HepG2 (cell line): ENCODE results near the gene ZNF28. TPM values are rescaled to one million over a fixed set of nuclear protein-coding genes. Genes with fewer than 3 reads are reported as not detected.
"Not testable (repeated sequence)": the region's sequence is repeated elsewhere in the genome, so short reads cannot be mapped to it uniquely, and the experiment has no call there.

Source experiments
- ATAC-seq: fragments of 200-7000 bp; cut with Tn5 transposase; 3 replicates; pipeline ENCODE4 v1.9.1; 2020; ENCODE audit warnings: mild to moderate bottlenecking, moderate library complexity
- BruUV-seq: library from RNA; stranded (reverse); fragments of 400-500 nt; replicated peaks from 2 replicates; lab custom pipeline; 2021; lab: Mats Ljungman, UMichigan
- CTCF ChIA-PET: fragments of 300-600 bp; formaldehyde crosslinking; extraction: SDS; loops from one replicate; lab custom pipeline; 2021; ENCODE audit warnings: low total read pairs, inconsistent platforms, low intra/inter-chr PET ratio; lab: Yijun Ruan, JAX
- POLR2A ChIA-PET: fragments of 350-600 bp; sonication (Branson Sonifier 250); formaldehyde crosslinking; loops from one replicate; lab custom pipeline; 2020; ENCODE audit warnings: antibody characterized with exemption, inconsistent platforms; lab: Yijun Ruan, JAX
- DNase-seq: peaks from one replicate; pipeline ENCODE4 v3.0.0-alpha.2; 2015; ENCODE audit warnings: low spot score
- FAIRE-seq: peaks from 3 replicates; lab custom pipeline; 2011; peaks lifted over from hg19 to GRCh38; lab: Jason Lieb, UNC
- H2AFZ ChIP-seq: one replicate; pipeline ENCODE4 v1.6.1; 2011; ENCODE audit warnings: low read length, inconsistent platforms
- H3K27ac ChIP-seq: fragments of 300-600 bp; 3 replicates; pipeline ENCODE4 v1.8.0; 2011; ENCODE audit warnings: mixed run types, mild to moderate bottlenecking, mixed read lengths, low read length, inconsistent platforms; ENCODE audit not compliant: insufficient read depth; ENCODE audit errors: extremely low read length
- H3K27me3 ChIP-seq, 2 experiments: fragments of 200-600 bp in 1 of 2; 2 replicates in 1 of 2; 3 replicates in 1 of 2; pipeline versions ENCODE4 v1.6.0 to v1.8.0; 2011; ENCODE audit warnings: low read length in 2 of 2, mild to moderate bottlenecking in 2 of 2, moderate library complexity in 2 of 2, inconsistent platforms in 1 of 2; ENCODE audit not compliant: insufficient read depth in 2 of 2, control insufficient read depth in 1 of 2
- H3K36me3 ChIP-seq, 2 experiments: fragments of 200-600 bp in 1 of 2; replicated peaks in 1 of 2; 2 replicates in 1 of 2; 3 replicates in 1 of 2; pipeline versions ENCODE4 v1.5.1 to v1.8.0; 2011; ENCODE audit warnings: low read length in 2 of 2, inconsistent platforms in 1 of 2; ENCODE audit not compliant: insufficient read depth in 2 of 2, control insufficient read depth in 1 of 2
- H3K4me1 ChIP-seq: 2 replicates; pipeline ENCODE4 v1.5.1; 2012; ENCODE audit warnings: low read length, inconsistent platforms; ENCODE audit not compliant: insufficient read depth
- H3K4me2 ChIP-seq: 2 replicates; pipeline ENCODE4 v1.6.0; 2011; ENCODE audit warnings: low read depth, low read length, inconsistent platforms
- H3K4me3 ChIP-seq, 3 experiments: fragments of 200-600 bp in 1 of 3; sonication (generic), shearing (Covaris generic) in 1 of 3; replicated peaks in 1 of 3; 2 replicates each; pipeline ENCODE4 v1.5.1; 2011 to 2016; ENCODE audit warnings: low read length in 3 of 3, inconsistent platforms in 2 of 3, low read depth in 2 of 3, mild to moderate bottlenecking in 2 of 3, control low read depth in 1 of 3, mixed read lengths in 1 of 3; ENCODE audit not compliant: insufficient read depth in 1 of 3
- H3K79me2 ChIP-seq: one replicate; pipeline ENCODE4 v1.6.1; 2011; ENCODE audit warnings: low read length, inconsistent platforms; ENCODE audit not compliant: insufficient read depth
- H3K9ac ChIP-seq: 2 replicates; pipeline ENCODE4 v1.6.0; 2011; ENCODE audit warnings: mild to moderate bottlenecking, low read depth, low read length, inconsistent platforms; ENCODE audit not compliant: insufficient read depth
- H3K9me3 ChIP-seq: 2 replicates; pipeline ENCODE4 v1.5.1; 2012; ENCODE audit warnings: mild to moderate bottlenecking, low read length
- H4K20me1 ChIP-seq: 2 replicates; pipeline ENCODE4 v1.6.0; 2011; ENCODE audit warnings: inconsistent platforms, mild to moderate bottlenecking, low read length, moderate library complexity; ENCODE audit not compliant: insufficient read depth
- EP300 ChIP-seq, 3 experiments: sonication (generic) in 1 of 3; formaldehyde crosslinking in 1 of 3; IDR thresholded peaks; 2 replicates each; pipeline versions ENCODE4 v1.5.1 to v1.6.1; 2011 to 2020; ENCODE audit warnings: low read depth in 2 of 3, low read length in 2 of 3, borderline replicate concordance in 1 of 3, improper control_type of control experiment in 1 of 3, mild to moderate bottlenecking in 1 of 3, missing genetic modification reagents in 1 of 3, moderate library complexity in 1 of 3
- ESRRA ChIP-seq: sonication (generic); formaldehyde crosslinking; IDR thresholded peaks from 2 replicates; pipeline ENCODE4 v1.5.1; 2020; ENCODE audit warnings: mild to moderate bottlenecking, low read depth, missing genetic modification reagents
- GATAD1 ChIP-seq: IDR thresholded peaks from 2 replicates; pipeline ENCODE4 v1.6.1; 2016; ENCODE audit warnings: missing genetic modification reagents, missing compliant biosample characterization
- GTF3A ChIP-seq: sonication (generic); formaldehyde crosslinking; conservative IDR thresholded peaks from 2 replicates; pipeline ENCODE4 v1.4.0; 2020; ENCODE audit warnings: mild to moderate bottlenecking, missing genetic modification reagents
- MXD4 ChIP-seq: IDR thresholded peaks from 2 replicates; pipeline ENCODE4 v1.6.1; 2016; ENCODE audit warnings: mild to moderate bottlenecking, missing biosample characterization, missing genetic modification reagents
- NKX3-1 ChIP-seq: sonication (generic); formaldehyde crosslinking; IDR thresholded peaks from 2 replicates; pipeline ENCODE4 v1.5.0; 2020; ENCODE audit warnings: missing genetic modification reagents
- NR2F6 ChIP-seq, 2 experiments: IDR thresholded peaks; 2 replicates each; pipeline ENCODE4 v1.6.1; 2016; ENCODE audit warnings: antibody characterized with exemption in 1 of 2, mild to moderate bottlenecking in 1 of 2
- PHF20 ChIP-seq: sonication (generic); formaldehyde crosslinking; IDR thresholded peaks from 2 replicates; pipeline ENCODE4 v1.5.0; 2020; ENCODE audit warnings: mild to moderate bottlenecking, missing genetic modification reagents
- SIN3A ChIP-seq: IDR thresholded peaks from 2 replicates; pipeline ENCODE4 v1.6.1; 2011; ENCODE audit warnings: low read depth, mild to moderate bottlenecking, control low read depth, low read length, borderline replicate concordance
- ZFP41 ChIP-seq: sonication (generic); formaldehyde crosslinking; IDR thresholded peaks from 2 replicates; pipeline ENCODE4 v1.4.0; 2020; ENCODE audit warnings: mild to moderate bottlenecking, missing genetic modification reagents, borderline replicate concordance
- ZKSCAN8 ChIP-seq: IDR thresholded peaks from 2 replicates; pipeline ENCODE4 v1.6.1; 2016; ENCODE audit warnings: borderline replicate concordance, missing genetic modification reagents, missing compliant biosample characterization
- ZNF34 ChIP-seq: sonication (generic); formaldehyde crosslinking; IDR thresholded peaks from 2 replicates; pipeline ENCODE4 v1.4.0; 2020; ENCODE audit warnings: mild to moderate bottlenecking, missing genetic modification reagents, borderline replicate concordance
- ZNF747 ChIP-seq: sonication (generic); formaldehyde crosslinking; IDR thresholded peaks from 2 replicates; pipeline ENCODE4 v1.8.1; 2023; ENCODE audit warnings: missing genetic modification reagents, mild to moderate bottlenecking, borderline replicate concordance
- ZSCAN29 ChIP-seq: sonication (generic); formaldehyde crosslinking; conservative IDR thresholded peaks from 2 replicates; pipeline ENCODE4 v1.4.0; 2020; ENCODE audit warnings: mild to moderate bottlenecking, missing genetic modification reagents
- WGBS: methylation state at CpG from one replicate; pipeline ENCODE4 v1.1.6; 2017; ENCODE audit warnings: low lambda C conversion rate; 5-methylcytosine and 5-hydroxymethylcytosine counted together
- in situ Hi-C: cut with HindIII; loops from 2 replicates; pipeline ENCODE4 v1.10.0; 2017; ENCODE audit warnings: low pct_unique_long_range_greater_than_20kb; ENCODE audit not compliant: extremely low pct_ligation_motif_present
- intact Hi-C: fragments of 100-400 bp; cut with micrococcal nuclease; formaldehyde crosslinking; loops from one replicate; pipeline ENCODE4 v1.10.0; 2022; ENCODE audit not compliant: unreplicated experiment
- polyA plus RNA-seq, 8 experiments: library from polyadenylated mRNA; depleted of rRNA in 3 of 8; stranded (reverse) in 7 of 8; unstranded in 1 of 8; fragments of >200 nt; fragmentation: Illumina TruSeq in 4 of 8; extraction: Trizol in 4 of 8; gene quantifications; 2 replicates each; pipeline versions ENCODE4 v1.2.1 to v1.2.3, GENCODE V29; 2011 to 2016; ENCODE audit warnings: low read depth in 4 of 8, missing spikeins in 1 of 8, mixed read lengths in 1 of 8; ENCODE audit not compliant: insufficient read depth in 1 of 8
- total RNA-seq, 5 experiments: library from RNA; depleted of rRNA; stranded (reverse); fragments of >200 nt; fragmentation: Illumina TruSeq; extraction: Trizol; gene quantifications; 2 replicates each; pipeline ENCODE4 v1.2.3, GENCODE V29; 2016; ENCODE audit warnings: low read depth in 1 of 5
- TF ChIP-seq, protein P1 (sequence below): sonication (generic); formaldehyde crosslinking; IDR thresholded peaks from 2 replicates; pipeline ENCODE4 v1.5.1; 2020; ENCODE audit warnings: missing genetic modification reagents, mild to moderate bottlenecking, borderline replicate concordance
- TF ChIP-seq, protein P2 (sequence below): sonication (generic); formaldehyde crosslinking; IDR thresholded peaks from 2 replicates; pipeline ENCODE4 v1.8.1; 2023; ENCODE audit warnings: mild to moderate bottlenecking, inconsistent platforms, moderate library complexity, missing genetic modification reagents, borderline replicate concordance
- TF ChIP-seq, protein P3 (sequence below): sonication (generic); formaldehyde crosslinking; IDR thresholded peaks from 2 replicates; pipeline ENCODE4 v1.4.0; 2020; ENCODE audit warnings: missing genetic modification reagents, mild to moderate bottlenecking, borderline replicate concordance

ZNF28 gene
- total and polyA plus RNA-seq, 2 of the 13 experiments (the other 11 are each of a cell fraction or from before 2014, with no cell fraction given), result 5.0 to 16.0 TPM

- in situ Hi-C loops; intact Hi-C loops; H3K9me3 ChIP-seq; BruUV-seq; H3K36me3 ChIP-seq; H3K79me2 ChIP-seq; CTCF ChIA-PET; H4K20me1 ChIP-seq; H3K27me3 ChIP-seq; TF ChIP-seq EP300 (CRISPR knock-in tag; IDR thresholded peaks at IDR 0.05; ENCODE audit: borderline replicate concordance): not testable (repeated sequence)
- H3K4me2 ChIP-seq, result peak within 1 kb of the TSS; percentile 72
- POLR2A ChIA-PET, result interaction anchor here (0.6 kb wide), 1 partner anchor 9 kb away, joined by 4 read pairs; no protein-coding TSS in a partner anchor
- H3K27ac ChIP-seq, result peak within 1 kb of the TSS; percentile 47
- peak within 1 kb of the TSS; percentile 50 for H2AFZ ChIP-seq
- peak within 1 kb of the TSS; percentile 65 to 80 (median 73) for H3K4me3 ChIP-seq
- 17% methylated on average over 31 of the region's 47 CpGs for WGBS
- H3K4me1 ChIP-seq, result peaks cover 24% of the 10 kb centered on the region
- peak within 1 kb of the TSS; percentile 77 for H3K9ac ChIP-seq
- peak; percentile 99 for ATAC-seq
- peak; percentile 77 for FAIRE-seq
- DNase-seq, result peak; percentile 79
- TF ChIP-seq ESRRA (CRISPR knock-in tag) (0 out of 2 replicates have a peak, but pooled peaks have one; percentile 11), ZFP41 (CRISPR knock-in tag) (0 out of 2 replicates have a peak, but pooled peaks have one; percentile 18), SIN3A (peak; percentile 74; the same call in 1 of the 2 replicates), MXD4 (CRISPR knock-in tag) (peak; percentile 65; the same call in 1 of the 2 replicates), GTF3A (CRISPR knock-in tag) (0 out of 2 replicates have a peak, but pooled peaks have one; percentile 26), NKX3-1 (CRISPR knock-in tag) (0 out of 2 replicates have a peak, but pooled peaks have one; percentile 80), ZSCAN29 (peak; percentile 77; the same call in 1 of the 2 replicates), ZNF747 (CRISPR knock-in tag) (0 out of 2 replicates have a peak, but pooled peaks have one; percentile 31), ZNF34 (CRISPR knock-in tag) (peak; percentile 58; the same call in 1 of the 2 replicates), PHF20 (CRISPR knock-in tag) (peak; percentile 75), ZKSCAN8 (peak; percentile 56; the same call in 1 of the 2 replicates), EP300 (IDR thresholded peaks at IDR 0.05; ENCODE audit: low read depth in 2 of 2, low read length in 2 of 2) (0 out of 4 replicates have a peak, but pooled peaks of 1 of the 2 experiments have one; percentile 10), GATAD1 (CRISPR knock-in tag) (peak; percentile 21; the same call in 1 of the 2 replicates), NR2F6 (IDR thresholded peaks at IDR 0.05) (peak; percentile 40; the same call in 1 of the 2 replicates), NR2F6 (CRISPR knock-in tag; IDR thresholded peaks at IDR 0.05) (0 out of 2 replicates have a peak, but pooled peaks have one; percentile 42)
- TF ChIP-seq, protein P1, sequence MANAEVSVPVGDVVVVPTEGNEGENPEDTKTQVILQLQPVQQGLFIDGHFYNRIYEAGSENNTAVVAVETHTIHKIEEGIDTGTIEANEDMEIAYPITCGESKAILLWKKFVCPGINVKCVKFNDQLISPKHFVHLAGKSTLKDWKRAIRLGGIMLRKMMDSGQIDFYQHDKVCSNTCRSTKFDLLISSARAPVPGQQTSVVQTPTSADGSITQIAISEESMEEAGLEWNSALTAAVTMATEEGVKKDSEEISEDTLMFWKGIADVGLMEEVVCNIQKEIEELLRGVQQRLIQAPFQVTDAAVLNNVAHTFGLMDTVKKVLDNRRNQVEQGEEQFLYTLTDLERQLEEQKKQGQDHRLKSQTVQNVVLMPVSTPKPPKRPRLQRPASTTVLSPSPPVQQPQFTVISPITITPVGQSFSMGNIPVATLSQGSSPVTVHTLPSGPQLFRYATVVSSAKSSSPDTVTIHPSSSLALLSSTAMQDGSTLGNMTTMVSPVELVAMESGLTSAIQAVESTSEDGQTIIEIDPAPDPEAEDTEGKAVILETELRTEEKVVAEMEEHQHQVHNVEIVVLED, result peak; percentile 41; the same call in 1 of the 2 replicates
- TF ChIP-seq, protein P2, sequence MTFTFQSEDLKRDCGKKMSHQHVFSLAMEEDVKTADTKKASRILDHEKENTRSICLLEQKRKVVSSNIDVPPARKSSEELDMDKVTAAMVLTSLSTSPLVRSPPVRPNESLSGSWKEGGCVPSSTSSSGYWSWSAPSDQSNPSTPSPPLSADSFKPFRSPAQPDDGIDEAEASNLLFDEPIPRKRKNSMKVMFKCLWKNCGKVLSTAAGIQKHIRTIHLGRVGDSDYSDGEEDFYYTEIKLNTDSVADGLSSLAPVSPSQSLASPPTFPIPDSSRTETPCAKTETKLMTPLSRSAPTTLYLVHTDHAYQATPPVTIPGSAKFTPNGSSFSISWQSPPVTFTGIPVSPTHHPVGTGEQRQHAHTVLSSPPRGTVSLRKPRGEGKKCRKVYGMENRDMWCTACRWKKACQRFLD, result peak; percentile 64; the same call in 1 of the 2 replicates
- TF ChIP-seq, protein P3, sequence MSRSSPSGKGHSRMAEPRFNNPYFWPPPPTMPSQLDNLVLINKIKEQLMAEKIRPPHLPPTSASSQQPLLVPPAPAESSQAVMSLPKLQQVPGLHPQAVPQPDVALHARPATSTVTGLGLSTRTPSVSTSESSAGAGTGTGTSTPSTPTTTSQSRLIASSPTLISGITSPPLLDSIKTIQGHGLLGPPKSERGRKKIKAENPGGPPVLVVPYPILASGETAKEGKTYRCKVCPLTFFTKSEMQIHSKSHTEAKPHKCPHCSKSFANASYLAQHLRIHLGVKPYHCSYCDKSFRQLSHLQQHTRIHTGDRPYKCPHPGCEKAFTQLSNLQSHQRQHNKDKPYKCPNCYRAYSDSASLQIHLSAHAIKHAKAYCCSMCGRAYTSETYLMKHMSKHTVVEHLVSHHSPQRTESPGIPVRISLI, result 0 out of 2 replicates have a peak, but pooled peaks have one; percentile 18
These were observed 34.7 kb downstream of the ZNF28 start, which contains the start of gene ZNF600 for GRCh38 chr19:52786464-52787354. TSS of gene ZNF600 (minus strand) at chr19:52786791. CDS start at chr19:52778888, 7,903 bp downstream.
